KOPT-K1 (cell line): ENCODE data around the gene PCNX2.
A peak's percentile ranks its signal among the peaks of the same experiment; 100 is the strongest.

ENCODE experiments used
- H3K27ac ChIP-seq: fragments of 200-600 bp; sonication (generic); 2 replicates; pipeline ENCODE4 v1.5.1; 2016; ENCODE audit warnings: antibody characterized with exemption, mild to moderate bottlenecking, low read depth, low read length; ENCODE audit not compliant: poor library complexity, severe bottlenecking
- H3K36me3 ChIP-seq: fragments of 200-600 bp; sonication (generic); 2 replicates; pipeline ENCODE4 v1.5.1; 2017; ENCODE audit warnings: antibody characterized with exemption, mild to moderate bottlenecking, low read length, moderate library complexity; ENCODE audit not compliant: insufficient read depth
- H3K9me3 ChIP-seq: fragments of 200-600 bp; sonication (generic); 2 replicates; pipeline ENCODE4 v1.5.1; 2017; ENCODE audit warnings: antibody characterized with exemption, low read length, mild to moderate bottlenecking; ENCODE audit not compliant: insufficient read depth, poor library complexity, severe bottlenecking

Gene PCNX2

GRCh38 chr1:233293556-233294446 lies 1.7 kb downstream of the PCNX2 start:
- H3K9me3 ChIP-seq = no peaks in the 10 kb centered on the region
- no peak overlapping the region for H3K27ac ChIP-seq

GRCh38 chr1:233290396-233291034 lies 5.0 kb downstream of the PCNX2 start:
- Histone ChIP-seq H3K9me3 (no peaks in the 10 kb centered on the region), H3K27ac (no peak overlapping the region), H3K36me3 (peaks cover 22% of the 10 kb centered on the region; the same call in 1 of the 2 replicates)

More at GRCh38 chr1:233293556-233294446, 1.7 kb downstream of the PCNX2 start:
- H3K36me3 ChIP-seq = peaks cover 9% of the 10 kb centered on the region; the same call in 1 of the 2 replicates

GRCh38 chr1:233289676-233290075 lies 5.8 kb downstream of the PCNX2 start:
- Histone ChIP-seq H3K36me3 (peaks cover 22% of the 10 kb centered on the region; the same call in 1 of the 2 replicates), H3K27ac (no peak overlapping the region), H3K9me3 (no peaks in the 10 kb centered on the region)

- H3K27ac ChIP-seq = peak overlapping the region; percentile 53
- H3K9me3 ChIP-seq = no peaks in the 10 kb centered on the region
- 0 out of 2 replicates have a peak, but pooled peaks cover 3% of the 10 kb centered on the region for H3K36me3 ChIP-seq
These were observed 13.0 kb downstream of the PCNX2 start for GRCh38 chr1:233282582-233282886.

- no peaks in the 10 kb centered on the region for H3K36me3 ChIP-seq
- peak overlapping the region; percentile 53 for H3K27ac ChIP-seq
- no peaks in the 10 kb centered on the region for H3K9me3 ChIP-seq
These were observed 13.6 kb downstream of the PCNX2 start for GRCh38 chr1:233281711-233282581.

- no peaks in the 10 kb centered on the region for H3K36me3 ChIP-seq
- H3K27ac ChIP-seq = no peak overlapping the region
- no peaks in the 10 kb centered on the region for H3K9me3 ChIP-seq
These were observed 15.6 kb downstream of the PCNX2 start for GRCh38 chr1:233279971-233280370.

GRCh38 chr1:233278631-233279030 lies 16.9 kb downstream of the PCNX2 start:
- H3K27ac ChIP-seq = no peak overlapping the region
- H3K36me3 ChIP-seq = no peaks in the 10 kb centered on the region
- H3K9me3 ChIP-seq = no peaks in the 10 kb centered on the region

GRCh38 chr1:233277637-233278606 lies 17.6 kb downstream of the PCNX2 start:
- H3K27ac ChIP-seq = no peak overlapping the region
- H3K9me3 ChIP-seq = no peaks in the 10 kb centered on the region
- H3K36me3 ChIP-seq = no peaks in the 10 kb centered on the region

- Histone ChIP-seq H3K36me3 (no peaks in the 10 kb centered on the region; the same call in 1 of the 2 replicates), H3K9me3 (no peaks in the 10 kb centered on the region), H3K27ac (no peak overlapping the region)
These were observed 25.9 kb downstream of the PCNX2 start for GRCh38 chr1:233269656-233270055.

- Histone ChIP-seq H3K27ac (no peak overlapping the region), H3K36me3 (no peaks in the 10 kb centered on the region; the same call in 1 of the 2 replicates)
These were observed 27.0 kb downstream of the PCNX2 start for GRCh38 chr1:233268389-233269022.

GRCh38 chr1:233261695-233262094 lies 33.8 kb downstream of the PCNX2 start:
- H3K36me3 ChIP-seq = peaks cover 33% of the 10 kb centered on the region
- no peak overlapping the region for H3K27ac ChIP-seq
- no peaks in the 10 kb centered on the region for H3K9me3 ChIP-seq

More at GRCh38 chr1:233268389-233269022, 27.0 kb downstream of the PCNX2 start:
- H3K9me3 ChIP-seq = no peaks in the 10 kb centered on the region

GRCh38 chr1:233261206-233261605 lies 34.3 kb downstream of the PCNX2 start:
- peaks cover 33% of the 10 kb centered on the region for H3K36me3 ChIP-seq
- no peaks in the 10 kb centered on the region for H3K9me3 ChIP-seq
- H3K27ac ChIP-seq = no peak overlapping the region

- no peak overlapping the region for H3K27ac ChIP-seq
- H3K36me3 ChIP-seq = peaks cover 33% of the 10 kb centered on the region
- no peaks in the 10 kb centered on the region for H3K9me3 ChIP-seq
These were observed 37.7 kb downstream of the PCNX2 start for GRCh38 chr1:233257786-233258185.
